ENCODE data around the gene SAPCD1.

The SAPCD1 gene

GRCh38 chr6:31758281-31758680 lies 4.2 kb upstream of the SAPCD1 start:
- DNase-seq: no peak

DNA sequence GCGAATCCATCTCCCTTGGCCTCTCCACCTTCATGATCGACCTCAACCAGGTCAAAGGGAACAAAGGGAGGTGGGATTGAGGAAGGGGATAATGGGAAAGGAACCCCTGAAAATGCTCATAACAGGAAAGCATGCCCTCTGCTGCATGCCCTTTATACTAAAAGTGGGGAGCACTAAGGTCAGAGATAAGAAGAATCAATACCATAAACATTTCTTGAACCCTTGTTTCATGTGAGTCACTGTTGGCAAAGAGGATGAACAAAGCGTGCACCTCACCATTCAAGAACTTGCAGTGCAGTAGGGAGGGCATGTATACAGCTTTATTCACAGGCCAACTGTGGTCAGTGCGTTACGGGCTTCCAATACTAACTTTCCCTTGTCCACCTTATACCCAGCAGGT lies 1.7 kb upstream of the SAPCD1 start:
- DNase-seq: no peak

- no peak for DNase-seq
Observed at GRCh38 chr6:31761343-31761742, 1.1 kb upstream of the SAPCD1 start.

- DNase-seq: no peak
Observed at GRCh38 chr6:31762878-31763618, 592 bp downstream of the SAPCD1 start.

DNA sequence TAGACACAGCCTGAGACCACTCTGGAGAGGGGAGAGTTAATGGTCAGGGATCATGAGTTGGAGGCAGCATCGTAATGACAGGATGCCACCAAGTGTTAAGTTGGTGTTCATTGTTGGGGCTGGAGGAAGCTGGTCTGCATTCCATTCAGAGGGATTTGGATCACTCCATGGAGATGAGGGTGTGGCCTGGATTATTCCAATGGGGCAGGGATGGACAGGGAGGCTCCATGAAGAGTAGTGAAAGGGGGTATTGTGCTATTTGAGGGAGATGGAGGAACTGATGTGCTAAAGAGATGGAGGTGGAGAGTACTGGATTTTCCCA lies 1.1 kb downstream of the SAPCD1 start:
- DNase-seq: no peak

DNA sequence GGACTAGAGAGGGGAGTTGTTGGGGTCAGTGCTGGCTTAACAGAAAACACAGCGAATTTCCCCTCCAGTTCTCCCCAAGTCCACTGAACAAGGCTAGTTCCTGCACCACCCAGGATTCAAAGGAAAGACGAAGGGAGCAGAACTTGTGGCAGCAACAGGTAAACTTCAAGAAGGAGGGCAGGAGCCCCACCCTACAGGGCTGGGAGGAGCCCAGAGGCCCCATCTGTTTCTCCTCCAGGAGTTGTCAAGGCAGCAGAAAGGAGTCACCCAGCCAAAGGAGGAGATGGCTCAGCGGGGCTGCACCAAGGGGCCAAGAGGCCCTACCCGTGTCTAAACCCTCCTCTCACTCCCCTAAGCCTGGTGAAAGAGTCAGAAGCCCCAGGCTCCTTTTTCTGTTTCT lies 1.7 kb downstream of the SAPCD1 start:
- DNase-seq: no peak

DNA sequence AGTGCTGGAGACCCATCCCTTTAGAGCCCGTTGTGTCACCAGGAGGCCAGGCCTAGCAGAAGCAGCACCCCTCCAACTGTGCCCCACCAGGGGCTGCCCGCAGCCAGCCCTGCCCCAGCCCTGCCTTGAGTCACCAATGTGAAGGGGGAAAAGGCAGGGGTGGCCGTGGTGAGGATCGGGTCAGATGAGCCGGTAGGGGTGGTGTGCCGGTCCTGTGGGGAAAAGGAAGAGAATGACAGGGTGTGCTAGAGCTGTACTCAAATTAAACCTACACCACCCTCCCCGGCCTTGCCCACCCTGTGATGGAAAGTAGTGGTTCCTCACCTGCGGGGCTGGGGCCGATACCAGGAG lies 3.1 kb downstream of the SAPCD1 start:
- DNase-seq: no peak

- no peak for DNase-seq
Observed at GRCh38 chr6:31765910-31766794, 3.7 kb downstream of the SAPCD1 start.

DNA sequence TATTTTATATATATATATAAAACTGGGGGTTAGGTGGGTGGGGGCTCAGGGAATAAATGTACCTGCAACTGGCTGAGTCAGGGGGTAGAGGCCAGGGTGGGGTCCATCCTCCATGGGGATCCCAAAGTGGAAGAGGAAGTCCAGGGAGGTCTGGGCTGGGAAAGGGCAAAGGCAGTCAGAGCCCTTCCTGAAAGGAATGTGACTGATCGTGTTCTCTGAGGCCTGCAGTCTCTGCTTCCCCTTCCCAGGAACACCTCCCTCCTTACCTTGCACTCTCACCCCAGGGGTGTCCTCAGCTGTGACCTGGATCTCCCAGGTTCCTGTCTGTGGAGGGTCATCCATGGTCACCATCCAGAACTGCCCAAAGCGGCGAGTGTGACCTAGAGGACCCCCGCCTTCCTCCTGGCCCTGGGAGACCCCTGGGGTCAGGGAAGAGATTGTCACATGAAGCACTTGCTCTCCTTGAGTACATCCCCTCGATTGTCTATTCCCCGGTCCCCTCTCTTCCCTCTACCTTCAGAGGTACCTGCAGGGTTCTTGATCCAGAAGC lies 4.7 kb downstream of the SAPCD1 start:
- no peak for DNase-seq

DNA sequence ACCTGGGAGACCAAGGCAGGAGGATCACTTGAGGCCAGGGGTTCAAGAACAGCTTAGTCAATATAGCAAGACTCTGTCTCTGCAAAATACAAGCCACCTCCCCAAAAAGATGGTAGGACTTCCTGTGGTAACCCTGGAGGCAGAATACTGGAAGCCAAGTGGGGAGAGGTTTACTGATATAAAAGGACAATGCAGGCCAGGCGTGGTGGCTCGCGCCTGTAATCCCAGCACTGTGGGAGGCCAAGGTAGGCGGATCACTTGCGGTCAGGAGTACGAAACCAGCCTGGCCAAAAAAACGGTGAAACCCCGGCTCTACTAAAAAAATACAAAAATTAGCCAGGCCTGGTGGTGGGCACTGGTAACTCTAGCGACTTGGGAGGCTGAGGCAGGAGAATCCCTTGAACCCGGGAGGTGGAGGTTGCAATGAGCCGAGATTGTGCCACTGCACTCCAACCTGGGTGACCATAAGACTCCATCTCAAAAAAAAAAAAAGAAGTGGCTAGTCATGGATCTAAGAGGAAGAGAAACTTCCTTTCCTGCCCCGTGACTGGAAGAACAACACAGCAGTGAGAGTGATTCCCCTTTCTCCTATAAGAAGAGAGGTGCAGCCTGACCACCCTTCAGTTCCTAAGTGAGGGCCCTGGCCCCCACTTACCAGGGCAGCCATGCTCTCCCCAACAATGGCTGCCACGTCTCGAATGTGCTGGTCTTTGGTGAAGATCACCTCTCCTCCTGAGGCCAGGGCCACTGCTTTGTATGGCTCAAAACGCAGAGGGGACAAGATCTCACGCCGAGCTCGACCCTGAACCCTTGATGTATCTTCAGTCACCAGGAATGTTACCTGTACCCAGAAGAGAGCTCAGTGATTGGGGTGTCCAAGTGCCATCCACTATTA lies 6.2 kb downstream of the SAPCD1 start:
- DNase-seq: no peak

DNA sequence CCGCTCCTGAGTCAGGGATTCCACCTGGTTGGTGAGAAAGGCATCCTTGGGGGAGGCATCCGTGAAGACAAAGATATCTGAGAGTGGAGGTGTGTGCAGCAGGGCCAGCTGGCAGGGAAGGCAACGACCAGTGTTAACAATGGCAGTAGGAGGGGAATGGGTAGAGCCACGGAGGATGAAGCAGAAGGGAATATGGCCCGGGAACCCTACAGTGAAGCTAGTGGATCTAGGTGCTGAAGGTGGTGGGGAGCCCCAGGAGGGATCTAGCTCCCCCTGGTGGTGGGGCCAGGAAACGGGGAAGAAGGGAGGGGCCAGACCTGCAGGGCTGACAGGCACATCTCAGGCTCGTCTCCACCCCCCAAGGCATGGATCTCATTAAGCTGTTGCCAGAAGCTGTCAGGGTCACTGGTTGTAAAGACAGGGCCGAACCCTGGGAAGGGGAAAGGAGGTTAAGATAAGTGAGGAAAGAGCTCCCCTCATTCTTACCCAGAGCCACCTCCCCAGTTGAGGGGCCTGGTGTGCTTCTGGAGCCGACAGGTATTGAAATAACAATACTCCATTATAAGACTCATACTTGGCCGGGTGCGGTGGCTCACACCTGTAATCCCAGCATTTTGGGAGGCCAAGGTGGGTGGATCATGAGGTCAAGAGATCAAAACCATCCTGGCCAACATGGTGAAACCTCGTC lies 7.4 kb downstream of the SAPCD1 start:
- DNase-seq: peak; percentile 26 to 36

DNA sequence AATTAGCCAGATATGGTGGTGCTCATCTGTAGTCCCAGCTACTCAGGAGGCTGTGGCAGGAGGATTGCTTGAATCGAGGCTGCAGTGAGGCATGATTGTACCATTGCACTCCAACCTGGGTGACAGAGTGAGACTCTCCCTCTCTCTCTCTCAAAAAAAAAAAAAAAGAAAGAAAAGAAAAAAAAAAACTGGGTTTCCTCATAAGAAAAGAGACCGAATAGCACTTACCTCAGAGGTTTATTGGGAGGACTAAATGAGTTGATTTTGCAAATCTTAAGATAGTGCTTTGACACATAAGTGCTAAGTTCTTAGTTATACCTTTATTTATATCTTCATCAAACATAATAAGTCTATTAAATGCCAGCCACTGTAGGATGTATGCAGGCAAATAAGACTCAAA lies 8.4 kb downstream of the SAPCD1 start:
- no peak for DNase-seq

GRCh38 chr6:31771992-31772358 lies 9.5 kb downstream of the SAPCD1 start:
- no peak for DNase-seq

GRCh38 chr6:31775184-31775583 lies 12.7 kb downstream of the SAPCD1 start:
- DNase-seq: no peak

- DNase-seq: no peak
Observed at GRCh38 chr6:31775633-31776484, 13.4 kb downstream of the SAPCD1 start.

DNA sequence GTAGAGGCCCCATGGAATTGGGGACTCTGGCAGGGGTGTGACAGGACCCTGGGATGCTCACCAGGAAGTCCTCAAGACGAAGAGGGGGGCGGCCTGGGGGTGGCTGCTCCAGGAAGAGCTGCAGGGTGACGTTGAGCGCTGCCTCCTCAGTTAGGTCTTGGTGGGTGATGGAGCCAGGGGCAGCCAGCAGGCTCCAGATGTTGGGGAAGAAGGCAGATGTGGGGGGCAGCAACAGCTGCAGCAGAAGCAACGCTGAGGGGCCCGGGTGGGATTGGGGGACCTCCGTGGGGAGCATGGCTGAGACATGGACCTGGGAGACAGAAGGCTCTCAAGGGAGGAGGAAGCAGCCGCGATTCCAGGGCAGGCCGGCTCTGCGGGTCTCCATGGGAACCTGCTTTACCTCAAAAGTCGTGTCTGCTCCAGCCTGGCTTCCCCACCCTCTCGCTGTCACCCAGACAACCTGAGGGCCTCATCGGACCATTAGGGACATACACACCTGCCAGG lies 14.1 kb downstream of the SAPCD1 start:
- DNase-seq: no peak

DNA sequence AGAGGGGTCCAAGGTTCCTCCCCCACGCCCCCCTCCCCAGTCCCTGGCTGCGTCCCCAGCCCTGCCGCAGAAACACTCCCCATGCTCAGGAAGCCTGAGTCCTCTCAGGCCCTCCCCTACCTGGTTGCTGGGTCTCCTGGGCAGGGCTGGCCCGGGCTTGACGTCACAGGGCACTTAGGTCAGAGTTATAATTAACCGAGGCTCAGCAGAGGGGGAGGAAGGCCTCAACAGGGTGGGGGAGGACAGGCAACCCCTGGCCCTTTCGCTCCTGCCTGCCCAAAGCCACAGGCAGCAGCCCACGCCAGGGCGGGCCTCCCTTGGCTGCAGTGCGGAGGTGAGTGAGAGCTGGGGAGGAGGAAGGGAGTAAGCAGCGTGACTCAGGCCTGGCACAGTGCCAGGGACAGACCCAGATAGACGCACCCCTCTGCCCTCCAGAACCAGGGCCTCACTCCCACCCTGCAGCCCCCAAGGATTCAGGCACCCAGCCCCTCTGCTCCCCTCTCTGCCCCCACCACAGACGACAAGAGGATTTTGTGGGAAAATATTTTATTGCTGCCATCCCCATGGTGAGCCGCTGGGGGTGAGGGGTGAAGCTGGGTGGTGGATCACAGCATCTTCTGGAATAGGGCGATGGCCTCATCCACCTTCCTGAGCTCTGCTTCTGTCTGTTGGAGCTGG lies 14.7 kb downstream of the SAPCD1 start, which contains the start of gene VWA7:
VWA7 (minus strand) TSS at position 340 of the 678 bp plus-strand sequence. CDS start 549 bp downstream, outside the sequence.
- peak; percentile 37 to 40 for DNase-seq

DNA sequence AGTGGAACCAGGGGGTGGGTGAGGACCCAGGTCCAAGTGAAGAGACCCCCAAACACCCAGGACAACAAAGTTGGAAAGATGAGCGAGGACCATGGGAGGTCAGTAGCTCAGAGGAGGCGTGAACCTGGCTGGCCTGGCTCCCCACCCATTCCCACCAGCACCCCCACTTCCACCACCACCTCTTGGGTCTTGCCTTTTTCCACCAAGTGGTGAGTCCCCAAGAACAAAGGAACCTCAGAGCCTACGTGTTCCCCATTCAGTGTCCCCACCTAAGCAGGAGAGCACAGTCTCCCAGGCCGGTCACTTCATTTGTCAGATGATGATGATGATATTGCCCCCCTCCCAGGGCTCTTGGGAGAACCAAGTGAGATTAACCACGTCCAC lies 15.2 kb downstream of the SAPCD1 start:
- no peak for DNase-seq

- DNase-seq: no peak
Observed at GRCh38 chr6:31778193-31778592, 15.7 kb downstream of the SAPCD1 start.

- DNase-seq: no peak
Observed at GRCh38 chr6:31778999-31779885, 16.8 kb downstream of the SAPCD1 start.

Measured in NCI-H2081 (cell line).